Fibroblast of skin of right quadriceps (primary cell): ENCODE data around the gene GRIK4.
"Not testable (repeated sequence)": the region's sequence is repeated elsewhere in the genome, so short reads cannot be mapped to it uniquely, and the experiment has no call there.

Source experiments
- DNase-seq: peaks from one replicate; pipeline ENCODE4 v3.0.0-alpha.2; 2013

Gene GRIK4

DNA sequence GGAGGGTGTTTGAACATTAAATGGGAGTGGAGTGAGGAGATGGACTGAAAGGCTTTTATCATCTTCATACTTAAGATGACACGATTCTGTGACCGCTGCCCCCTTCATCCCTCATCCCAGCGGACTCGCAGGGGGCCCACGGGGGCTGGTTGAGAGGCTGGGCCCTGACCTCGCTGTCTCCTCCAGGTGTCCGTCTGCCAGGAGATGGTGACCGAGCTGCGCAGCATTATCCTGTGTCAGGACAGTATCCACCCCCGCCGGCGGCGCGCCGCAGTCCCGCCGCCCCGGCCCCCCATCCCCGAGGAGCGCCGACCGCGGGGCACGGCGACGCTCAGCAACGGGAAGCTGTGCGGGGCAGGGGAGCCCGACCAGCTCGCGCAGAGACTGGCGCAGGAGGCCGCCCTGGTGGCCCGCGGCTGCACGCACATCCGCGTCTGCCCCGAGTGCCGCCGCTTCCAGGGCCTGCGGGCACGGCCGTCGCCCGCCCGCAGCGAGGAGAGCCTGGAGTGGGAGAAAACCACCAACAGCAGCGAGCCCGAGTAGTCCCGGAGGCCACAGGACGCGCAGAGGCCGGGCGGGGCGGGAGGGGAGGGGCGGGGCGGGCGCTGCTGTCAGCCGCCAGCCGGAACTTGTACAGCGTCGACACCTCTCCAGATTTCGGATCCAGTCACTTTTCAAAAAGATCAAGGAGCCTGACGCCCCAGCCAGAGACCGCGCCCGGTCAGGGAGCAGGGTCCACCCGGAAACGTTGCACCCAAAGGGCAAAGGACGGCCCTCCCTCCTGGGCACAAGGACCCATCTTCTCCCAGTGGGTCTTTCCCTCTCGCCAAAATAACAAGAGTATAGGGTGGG is 474.4 kb downstream of the GRIK4 start:
- DNase-seq: peak; percentile 48

DNA sequence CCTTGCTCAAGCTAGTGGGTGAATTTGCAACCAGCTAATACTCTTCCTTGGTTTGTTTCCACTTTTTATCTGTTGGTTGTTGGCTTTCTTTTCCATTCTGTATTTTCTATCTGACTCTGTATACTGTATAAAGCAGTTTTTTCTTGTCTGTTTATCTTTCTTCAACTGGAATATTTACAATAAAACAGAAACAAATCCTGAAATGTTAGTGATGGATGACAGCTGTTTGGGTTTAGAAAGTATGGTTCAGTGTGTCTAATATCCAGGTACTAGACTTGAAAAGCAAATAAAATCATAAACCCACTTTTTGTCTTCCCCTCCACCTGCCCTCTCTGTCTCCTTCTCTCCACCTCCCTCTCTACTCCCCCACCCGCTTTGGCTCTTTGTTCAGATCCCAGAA is 477.1 kb downstream of the GRIK4 start:
- DNase-seq: no peak

DNA sequence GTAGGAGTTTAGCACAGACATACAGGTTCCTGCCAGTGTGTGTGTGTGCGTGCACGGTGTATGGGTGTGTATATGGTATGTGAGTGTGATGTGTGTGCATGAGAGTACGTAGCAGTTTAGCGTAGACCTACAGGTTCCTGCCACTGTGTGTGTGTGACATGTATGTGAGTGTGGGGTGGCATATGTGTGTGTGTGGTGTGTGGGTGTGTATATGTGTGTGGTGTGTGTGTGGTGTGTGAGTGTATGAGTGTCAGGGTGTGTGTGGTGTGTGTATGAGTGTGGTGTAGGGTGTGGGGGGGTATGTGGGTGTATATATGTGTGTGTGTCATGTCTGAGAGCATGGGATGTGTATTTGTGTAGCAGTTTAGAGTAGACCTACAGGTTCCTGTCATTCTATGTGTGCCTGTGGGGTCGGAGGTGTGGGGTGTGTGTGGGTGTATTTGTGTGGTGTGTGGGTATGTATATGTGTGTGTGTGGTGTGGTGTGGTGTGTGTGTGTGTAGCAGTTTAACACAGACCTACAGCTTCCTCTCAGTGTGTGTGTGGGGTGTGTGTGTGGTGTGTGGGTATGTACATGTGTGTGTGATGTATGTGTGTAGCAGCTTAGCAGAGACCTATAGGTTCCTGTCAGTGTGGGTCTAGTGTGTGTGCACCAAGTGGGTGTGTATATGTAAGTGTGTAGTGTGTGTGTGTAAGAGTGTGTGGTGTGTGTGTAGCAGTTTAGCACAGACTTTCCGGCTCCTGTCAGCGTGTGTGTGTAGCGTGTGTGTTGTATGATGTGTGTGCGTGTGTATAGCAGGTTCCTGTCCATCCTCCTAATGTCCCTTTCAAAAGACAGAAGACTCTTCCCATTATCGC is 480.5 kb downstream of the GRIK4 start:
- no peak for DNase-seq

DNA sequence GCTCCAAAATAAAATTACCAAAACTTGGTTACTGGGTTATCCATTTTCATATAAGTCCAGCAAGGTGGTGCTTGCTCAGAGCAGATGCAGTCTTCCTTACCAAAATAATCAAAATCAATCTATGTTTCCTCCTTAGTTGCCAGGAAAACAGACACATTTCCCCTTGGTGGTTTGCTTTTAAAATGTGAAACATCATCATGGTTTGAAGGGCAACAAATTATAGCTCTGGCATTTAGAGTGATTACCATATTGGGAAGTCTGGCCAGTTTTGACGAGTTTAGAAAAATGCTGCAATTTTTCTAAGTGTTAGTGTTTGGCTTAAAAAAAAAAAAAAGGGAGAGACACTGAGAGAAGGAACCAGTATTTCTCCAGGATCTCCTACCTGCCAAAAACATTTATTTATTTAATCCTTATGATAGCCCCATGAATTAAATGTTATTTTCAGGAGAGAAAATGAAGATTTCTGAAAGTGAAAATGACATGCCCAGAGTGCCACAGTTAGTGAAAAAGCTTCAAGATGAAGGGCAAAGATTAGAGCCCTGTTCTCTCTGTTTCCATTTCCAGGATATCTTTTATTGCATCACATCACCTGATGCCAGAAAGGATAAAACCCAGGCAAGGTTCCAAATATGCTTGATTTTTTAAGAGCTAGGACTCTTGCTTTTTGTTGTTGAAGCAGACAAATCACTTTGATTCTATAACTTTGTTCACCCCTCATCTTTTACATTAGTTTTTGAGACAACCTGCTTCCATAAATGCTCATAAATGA is 482.7 kb downstream of the GRIK4 start:
- DNase-seq: no peak

DNA sequence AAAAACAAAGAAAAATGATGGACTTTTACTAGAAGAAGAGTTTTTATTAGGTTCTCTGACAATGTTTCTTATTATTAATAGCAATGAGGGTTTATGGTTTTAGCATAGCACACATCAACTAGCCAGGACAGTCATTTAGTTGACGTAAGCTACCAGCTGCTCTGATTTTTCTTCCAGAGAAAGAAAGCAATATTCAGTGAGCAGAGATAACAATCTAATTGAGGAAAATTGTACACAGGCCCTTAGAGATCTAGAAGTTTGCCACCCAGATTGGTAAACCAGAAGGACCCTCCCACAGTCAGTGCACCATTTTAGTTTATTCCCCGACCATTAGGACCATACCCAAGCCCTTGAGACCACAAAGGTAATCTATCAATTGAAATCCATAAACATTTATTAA is 483.6 kb downstream of the GRIK4 start:
- no peak for DNase-seq

DNA sequence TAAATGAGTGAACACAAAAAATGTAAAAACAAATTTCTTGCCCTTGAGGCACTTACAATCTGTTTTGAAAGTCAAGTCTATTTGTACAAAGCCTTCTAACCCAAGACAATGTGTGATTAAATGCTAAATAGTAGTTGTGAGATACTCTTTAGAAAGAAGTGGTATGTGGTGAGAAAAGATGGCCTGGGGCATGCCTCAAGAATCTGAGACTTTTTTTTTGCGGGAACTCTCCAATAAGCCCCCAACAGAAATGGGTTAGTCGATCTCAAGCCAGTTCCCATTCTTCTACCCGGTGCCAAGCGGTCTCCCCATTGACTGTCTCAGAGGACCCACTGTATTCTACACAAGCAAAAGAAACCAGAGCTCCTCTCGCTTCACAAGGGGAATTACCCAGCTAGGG is 485.4 kb downstream of the GRIK4 start:
- DNase-seq: no peak

DNA sequence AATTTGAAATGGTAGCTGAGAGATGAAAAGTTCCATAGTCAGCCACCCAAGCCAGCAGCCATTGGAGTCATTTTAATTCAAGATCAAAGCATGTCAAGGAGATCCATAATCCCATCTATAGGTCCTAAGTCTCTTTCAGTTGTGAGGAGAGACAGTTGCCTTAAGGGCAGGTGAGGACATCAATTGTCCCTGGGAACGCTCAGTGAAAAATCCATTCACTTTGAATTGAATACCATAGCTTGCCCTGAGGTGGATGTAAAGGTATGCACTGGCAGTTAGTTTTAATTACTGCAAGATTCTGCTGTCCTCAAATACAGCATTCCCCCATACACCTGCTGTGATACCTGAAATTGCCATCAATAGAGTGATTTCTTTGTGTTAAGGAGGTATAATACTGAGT is 487.0 kb downstream of the GRIK4 start:
- no peak for DNase-seq

DNA sequence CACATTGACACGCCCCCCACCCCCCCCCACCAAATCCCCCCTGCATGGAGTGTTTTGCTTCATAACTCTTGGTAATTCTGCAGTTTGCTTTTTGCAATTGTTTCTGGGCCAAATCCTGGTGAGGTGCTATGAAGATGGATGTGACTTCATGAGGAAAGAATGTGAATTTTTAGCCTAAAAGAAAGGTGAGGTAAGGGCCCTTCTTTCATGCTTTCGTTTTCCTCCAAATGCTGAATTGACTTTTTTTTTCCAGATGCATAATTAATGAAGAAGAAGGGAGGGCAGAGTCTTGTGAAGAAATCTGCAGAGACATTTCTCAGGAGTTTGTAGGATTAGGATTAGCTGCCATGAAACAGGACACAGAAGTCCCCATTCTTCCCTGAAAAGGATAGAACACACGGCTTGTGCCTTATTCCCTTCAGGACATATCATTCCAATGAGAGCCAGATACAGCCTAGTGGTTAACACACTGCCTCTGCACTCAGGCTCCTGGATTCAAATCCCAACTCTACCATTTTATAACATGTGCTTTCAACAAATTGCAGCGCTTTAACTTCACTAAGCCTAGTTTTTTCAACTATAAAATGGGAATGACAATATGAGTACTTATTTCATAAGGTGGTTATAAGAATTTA is 492.8 kb downstream of the GRIK4 start:
- no peak for DNase-seq

DNA sequence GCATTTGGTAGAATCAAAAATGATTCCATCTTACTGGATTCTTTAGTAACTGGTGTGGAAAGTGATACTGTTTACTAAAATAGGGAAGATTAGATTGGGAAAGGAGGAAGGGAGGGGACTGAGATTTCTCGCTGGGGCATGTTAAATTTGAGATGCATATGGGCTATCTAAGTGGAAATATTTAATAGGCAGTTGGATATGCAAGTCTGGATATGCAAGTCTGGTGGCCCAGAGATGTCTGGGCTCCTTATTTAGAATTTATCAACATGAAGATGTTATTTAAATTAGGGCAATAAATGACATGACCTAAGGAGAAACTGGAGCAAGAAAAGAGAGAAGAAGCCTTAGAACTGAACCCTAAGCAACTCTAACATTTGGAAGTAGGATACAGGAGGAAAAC is 495.4 kb downstream of the GRIK4 start:
- no peak for DNase-seq

DNA sequence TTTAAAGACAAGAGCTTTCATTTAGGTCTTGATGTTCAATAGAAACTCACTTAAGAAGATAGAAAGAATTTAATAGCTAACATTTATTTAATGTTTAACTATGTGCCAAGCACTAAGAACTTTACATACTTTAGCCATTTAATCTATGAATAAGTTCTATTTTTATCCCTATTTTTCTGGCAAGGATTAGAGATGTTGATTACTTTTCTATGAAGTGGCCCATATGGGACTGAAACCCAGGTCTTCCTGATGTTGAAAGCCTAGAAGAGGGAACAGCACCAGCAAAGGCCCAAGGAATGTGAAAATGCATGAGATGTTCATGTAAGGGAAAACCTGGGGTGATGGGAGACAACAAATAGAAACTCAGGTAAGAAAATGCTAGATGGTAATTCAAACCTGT is 497.0 kb downstream of the GRIK4 start:
- DNase-seq: no peak

DNA sequence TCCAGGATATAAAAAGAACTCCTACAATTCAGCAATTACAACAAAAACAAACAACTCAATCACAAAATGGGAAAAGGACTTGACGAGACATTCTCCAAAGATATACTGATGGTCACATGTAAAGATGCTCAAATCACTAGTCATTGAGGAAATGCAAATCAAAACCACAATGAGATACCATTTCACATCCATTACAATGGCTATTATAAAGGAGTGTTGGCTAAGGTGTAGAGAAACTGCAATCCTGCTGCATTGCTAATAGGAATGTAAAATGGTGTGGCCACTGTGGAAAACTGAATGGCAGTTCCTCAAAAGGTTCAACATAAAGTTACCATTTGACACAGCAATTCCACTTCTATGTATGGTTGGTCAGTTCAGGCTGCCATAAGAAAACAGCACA is 500.5 kb downstream of the GRIK4 start:
- no peak for DNase-seq

DNA sequence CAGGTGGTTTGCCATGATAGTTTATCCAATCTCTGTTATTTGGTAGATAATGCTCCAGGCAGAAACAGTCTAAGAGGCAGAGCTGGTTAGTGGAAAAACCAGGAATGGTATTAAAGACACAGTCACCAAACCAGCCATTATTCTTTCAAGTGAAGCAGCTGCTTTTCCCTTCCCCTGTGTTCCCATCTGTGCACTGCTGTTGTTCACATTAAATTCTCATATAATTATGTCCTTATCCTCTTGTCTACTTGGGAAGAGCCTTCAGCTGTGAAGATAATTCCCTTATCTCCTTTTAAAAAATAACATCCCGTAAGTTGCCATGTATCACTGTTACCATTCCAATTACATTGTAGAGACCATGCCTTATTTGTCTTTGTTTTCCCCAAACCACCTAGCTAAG is 507.2 kb downstream of the GRIK4 start:
- no peak for DNase-seq

DNA sequence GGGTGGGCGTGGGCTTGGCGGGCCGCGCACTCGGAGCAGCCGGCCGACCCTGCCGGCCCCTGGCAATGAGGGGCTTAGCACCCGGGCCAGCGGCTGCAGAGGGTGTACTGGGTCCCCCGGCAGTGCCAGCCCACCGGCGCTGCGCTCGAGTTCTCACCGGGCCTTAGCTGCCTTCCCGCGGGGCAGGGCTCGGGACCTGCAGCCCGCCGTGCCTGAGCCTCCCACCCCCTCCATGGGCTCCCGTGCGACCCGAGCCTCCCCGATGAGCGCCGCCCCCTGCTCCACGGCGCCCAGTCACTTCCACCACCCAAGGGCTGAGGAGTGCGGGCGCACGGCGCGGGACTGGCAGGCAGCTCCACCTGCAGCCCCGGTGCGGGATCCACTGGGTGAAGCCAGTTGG is 510.2 kb downstream of the GRIK4 start:
- DNase-seq: not testable (repeated sequence)

DNA sequence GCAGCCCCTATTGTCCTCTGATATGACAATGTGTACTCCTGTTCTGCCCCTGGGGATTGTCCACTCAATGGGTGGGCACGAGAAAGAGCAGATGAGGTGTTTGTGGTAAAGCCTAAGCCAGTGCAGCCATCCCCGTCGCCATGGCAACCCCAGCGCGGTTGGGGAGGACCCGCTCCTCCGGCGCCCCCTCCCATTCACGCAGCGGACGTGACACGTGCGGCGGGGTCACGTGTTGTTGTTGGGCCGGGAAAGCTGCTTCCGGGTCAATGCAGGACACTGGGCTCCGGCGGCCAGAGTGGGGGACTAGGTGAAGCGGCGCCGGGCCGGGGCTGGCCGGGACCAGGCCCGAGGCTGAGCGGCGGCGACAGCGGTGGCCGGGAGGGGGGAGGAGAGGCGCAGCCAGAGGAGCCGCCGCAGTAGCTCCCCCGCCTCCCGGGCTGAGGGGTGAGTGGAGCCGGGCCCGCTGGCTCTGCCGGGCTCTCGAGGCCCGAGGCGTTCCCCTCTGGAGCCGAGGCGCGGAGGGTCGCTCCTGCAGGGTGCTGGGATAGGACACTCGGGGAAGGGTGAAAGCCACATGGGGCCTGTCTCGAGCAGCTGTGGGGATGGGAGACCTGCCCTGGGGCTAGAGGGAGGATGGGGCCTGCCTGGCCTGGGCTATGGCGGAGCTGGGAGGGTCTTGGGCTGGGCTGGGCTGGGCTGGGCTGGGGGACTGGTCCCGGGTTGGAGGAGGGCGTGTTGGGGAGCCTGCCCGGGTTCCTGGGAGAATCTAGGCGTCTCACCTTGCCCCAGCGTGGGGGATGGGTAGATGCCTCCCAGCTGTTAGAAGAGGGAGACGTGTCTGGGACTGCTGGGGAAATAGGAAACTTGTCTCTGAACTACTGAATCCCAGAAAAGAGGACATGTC is 512.6 kb downstream of the GRIK4 start, which contains the start of gene TBCEL:
Gene TBCEL (plus strand): TSS at position 255 of the 904 bp plus-strand sequence. CDS start 21,589 bp downstream, outside the sequence.
- peak; percentile 85 for DNase-seq

DNA sequence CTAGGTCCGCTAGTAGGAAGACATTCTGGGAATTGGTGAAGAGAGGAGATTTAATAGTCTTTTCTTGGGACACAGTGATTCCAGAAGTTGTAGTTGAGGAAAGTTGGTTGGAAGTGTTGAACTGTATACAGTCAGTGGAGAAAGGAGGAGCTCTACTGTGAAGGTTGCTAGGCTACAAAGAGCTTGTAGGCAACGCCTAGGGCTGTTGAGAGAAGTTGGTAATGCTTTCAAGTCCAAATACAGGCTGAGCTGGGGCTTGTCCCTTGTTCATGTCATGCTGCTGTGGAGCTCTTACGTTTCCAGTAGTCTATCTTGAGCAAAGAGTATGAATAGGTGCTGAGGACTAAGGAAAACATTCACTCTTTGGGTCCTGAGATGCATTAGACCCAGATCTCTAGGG is 513.4 kb downstream of the GRIK4 start:
- DNase-seq: no peak

DNA sequence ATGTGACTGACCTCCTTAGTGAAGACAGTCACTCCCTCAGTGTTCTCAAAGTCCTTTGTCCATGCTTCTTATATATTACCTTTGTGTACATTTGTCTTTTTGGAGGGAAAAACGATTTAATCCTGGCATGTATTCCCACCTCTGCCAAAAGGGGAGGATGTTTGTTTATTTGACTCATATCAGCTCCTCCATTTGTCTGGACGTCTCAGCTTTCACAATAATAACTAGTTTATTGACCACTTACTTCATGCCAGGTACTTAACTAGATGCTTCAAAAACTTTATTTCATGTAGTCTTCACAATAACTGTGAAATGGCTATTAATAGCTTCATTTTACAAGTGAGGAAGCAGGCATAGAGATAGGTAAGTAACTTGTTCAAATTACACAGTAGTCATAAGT is 517.6 kb downstream of the GRIK4 start:
- no peak for DNase-seq

DNA sequence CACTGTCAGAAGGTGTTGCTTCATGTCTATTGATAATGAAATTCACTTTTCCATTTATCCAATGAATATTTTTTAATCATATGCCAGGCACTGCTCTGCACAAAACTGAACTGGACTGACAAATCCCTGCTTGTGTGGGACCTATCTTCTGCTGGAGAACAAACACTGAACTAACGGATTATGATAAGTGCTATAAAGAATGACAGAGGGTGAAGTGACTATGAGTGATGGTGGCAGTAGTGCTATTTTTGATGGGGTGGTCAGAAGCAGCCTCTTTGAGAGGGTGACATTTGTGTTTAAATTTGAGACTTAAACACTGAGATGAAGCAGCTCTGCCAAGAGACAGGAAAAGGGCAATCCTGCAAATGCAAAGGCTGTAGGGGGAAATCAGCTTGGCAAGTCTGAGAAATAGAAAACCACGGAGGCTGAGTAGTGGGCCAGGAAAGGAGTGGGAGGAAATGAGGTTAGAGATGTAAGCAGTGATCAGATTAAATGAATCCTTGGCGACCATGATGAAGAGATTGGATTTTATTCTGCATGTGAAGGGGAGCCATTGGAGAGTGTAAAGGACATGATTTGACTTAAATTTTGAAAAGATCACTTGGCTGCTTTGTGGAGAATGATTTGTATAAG is 518.4 kb downstream of the GRIK4 start:
- no peak for DNase-seq

DNA sequence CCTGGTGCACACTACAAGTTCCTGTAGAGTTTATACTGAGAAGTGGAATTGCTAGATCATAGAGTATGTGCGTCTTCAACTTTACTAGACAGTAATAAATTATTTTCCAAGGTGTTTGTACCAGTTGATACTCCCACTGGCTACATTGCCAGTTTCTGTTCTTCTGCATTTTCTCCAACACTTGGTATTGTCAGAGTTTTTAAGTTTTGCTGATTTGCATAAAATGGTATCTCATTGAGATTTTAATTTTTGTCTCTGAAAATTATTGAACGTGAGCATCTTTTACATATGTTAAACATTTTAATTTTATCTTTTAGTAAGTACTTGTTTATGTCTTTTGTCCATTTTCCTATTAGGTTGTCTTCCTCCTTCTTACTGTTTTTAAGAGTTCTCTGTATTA is 519.6 kb downstream of the GRIK4 start:
- DNase-seq: no peak

DNA sequence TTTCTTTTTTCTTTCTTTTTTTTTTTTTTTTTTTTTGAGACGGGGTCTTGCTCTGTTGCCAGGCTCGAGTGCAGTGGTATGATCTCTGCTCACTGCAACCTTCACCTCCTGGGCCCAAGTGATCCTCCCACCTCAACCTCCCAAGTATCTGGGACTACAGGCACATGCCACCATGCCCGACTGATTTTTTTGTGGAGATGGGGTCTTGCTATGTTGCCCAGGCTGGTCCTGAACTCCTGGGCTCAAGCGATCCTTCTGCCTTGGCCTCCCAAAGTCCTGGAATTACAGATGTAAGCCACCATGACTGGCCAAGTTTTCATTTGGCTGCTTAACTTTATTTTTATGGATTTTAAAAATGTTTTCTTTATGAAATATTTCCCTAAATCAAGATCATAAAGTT is 520.1 kb downstream of the GRIK4 start:
- not testable (repeated sequence) for DNase-seq

DNA sequence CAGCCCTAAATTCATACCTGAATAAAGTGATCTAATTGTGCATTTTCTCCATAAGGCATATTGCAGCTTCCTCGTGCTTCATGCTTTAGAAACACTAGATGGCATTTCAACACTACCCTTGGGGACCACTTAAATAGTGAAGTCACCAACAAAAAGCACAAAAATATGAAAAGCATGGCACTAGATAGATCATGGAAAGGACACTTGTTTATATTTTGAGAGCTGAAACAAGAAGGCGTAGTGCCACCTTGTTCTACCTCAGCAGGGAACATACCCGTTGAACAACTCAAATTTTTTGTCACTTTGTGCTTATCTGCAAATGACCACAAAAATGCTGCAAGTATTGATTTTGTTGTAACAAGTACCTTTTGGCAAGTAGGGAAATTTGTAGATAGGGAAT is 521.0 kb downstream of the GRIK4 start:
- DNase-seq: no peak

DNA sequence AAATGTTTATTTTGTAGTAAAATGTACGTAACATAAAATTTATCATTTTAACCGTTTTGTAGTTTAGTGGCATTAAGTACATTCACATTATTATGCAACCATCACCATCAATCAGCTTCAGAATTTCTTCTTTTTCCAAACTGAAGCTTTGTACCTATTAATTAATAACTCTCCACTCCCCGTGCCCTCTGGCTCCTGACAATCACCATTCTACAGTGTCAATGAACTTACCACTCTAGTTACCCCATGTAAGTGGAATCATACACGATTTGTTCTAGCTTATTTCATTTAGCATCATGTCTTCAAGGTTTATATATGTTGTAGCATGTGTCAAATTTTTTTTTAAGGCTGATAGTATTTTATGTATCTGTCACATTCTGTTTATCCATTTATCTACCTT is 522.1 kb downstream of the GRIK4 start:
- DNase-seq: no peak
